ENCODE data around the gene GJA3.

DNA sequence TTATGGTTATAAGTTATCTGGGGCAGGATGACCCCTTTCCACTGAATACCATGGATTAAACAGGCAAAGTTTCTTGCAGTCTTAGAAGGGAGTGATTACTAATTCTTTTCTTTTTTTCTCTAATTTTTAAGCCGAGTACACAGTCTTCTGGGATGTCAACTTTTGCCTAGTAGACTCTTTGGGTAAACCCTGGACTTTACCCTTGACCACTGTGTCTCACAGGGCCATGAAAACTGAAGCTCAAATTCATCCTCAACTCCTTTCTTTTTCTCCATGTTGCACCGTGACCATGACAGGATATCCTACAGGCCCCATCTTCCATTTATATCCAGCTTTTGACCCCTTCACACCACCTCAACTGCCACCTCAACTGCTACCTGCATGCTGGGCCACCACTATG, 51.8 kb downstream of the GJA3 start:
- no peak for TF ChIP-seq CTCF (IDR thresholded peaks at IDR 0.05)
- no peak for TF ChIP-seq EZH2 (IDR thresholded peaks at IDR 0.05; ENCODE audit: borderline replicate concordance, insufficient read depth, low read depth, low read length, poor library complexity, severe bottlenecking)
